HEK293 (cell line): ENCODE measurements around the gene VPS33A.

Source experiments
- CTCF ChIA-PET: fragments of 350-600 bp; formaldehyde crosslinking; extraction: SDS; loops from one replicate; lab custom pipeline; 2021; ENCODE audit warnings: antibody characterized with exemption; lab: Yijun Ruan, JAX
- POLR2A ChIA-PET: fragments of 300-600 bp; formaldehyde crosslinking; extraction: SDS; loops from one replicate; lab custom pipeline; 2020; ENCODE audit warnings: antibody characterized with exemption, inconsistent platforms; lab: Yijun Ruan, JAX
- H3K27ac ChIP-seq: fragments of 200-500 bp; sonication (Bioruptor generic); 2 replicates; pipeline ENCODE4 v1.5.1; 2014; ENCODE audit warnings: low read depth, low read length, control low read depth, inconsistent platforms; ENCODE audit errors: extremely low read depth
- H3K36me3 ChIP-seq, 2 experiments: fragments of 200-500 bp in 1 of 2; sonication (Bioruptor generic) in 1 of 2; 1 replicate in 1 of 2; 2 replicates in 1 of 2; pipeline ENCODE4 v1.5.1; 2014 to 2017; ENCODE audit warnings: inconsistent platforms in 2 of 2, low read length in 2 of 2; ENCODE audit not compliant: control insufficient read depth in 2 of 2, insufficient read depth in 1 of 2
- H3K4me1 ChIP-seq: fragments of 200-500 bp; sonication (Bioruptor generic); 2 replicates; pipeline ENCODE4 v1.5.1; 2014; ENCODE audit warnings: mild to moderate bottlenecking, low read length, inconsistent platforms; ENCODE audit not compliant: control insufficient read depth, insufficient read depth
- H3K4me3 ChIP-seq: 2 replicates; pipeline ENCODE4 v1.5.1; 2011; ENCODE audit warnings: low read depth, mild to moderate bottlenecking, control low read depth, low read length, moderate library complexity
- H3K9me3 ChIP-seq: fragments of 200-500 bp; sonication (Bioruptor generic); 2 replicates; pipeline ENCODE4 v1.5.1; 2014; ENCODE audit warnings: low read depth, low read length, inconsistent platforms; ENCODE audit not compliant: control insufficient read depth, insufficient read depth
- FEZF1 ChIP-seq: fragments of 450-650 bp; formaldehyde crosslinking; IDR thresholded peaks from 2 replicates; pipeline ENCODE4 v1.5.1; 2016; ENCODE audit warnings: missing biosample characterization, missing genetic modification characterization
- HIC1 ChIP-seq: fragments of 450-650 bp; formaldehyde crosslinking; IDR thresholded peaks from 2 replicates; pipeline ENCODE4 v1.5.1; 2016; ENCODE audit warnings: missing biosample characterization, missing genetic modification characterization
- HOXA7 ChIP-seq: sonication (generic); formaldehyde crosslinking; IDR thresholded peaks from 2 replicates; pipeline ENCODE4 v1.8.1; 2022; ENCODE audit warnings: missing genetic modification reagents, borderline replicate concordance
- MZF1 ChIP-seq: fragments of 450-650 bp; formaldehyde crosslinking; IDR thresholded peaks from 2 replicates; pipeline ENCODE4 v1.5.1; 2017; ENCODE audit warnings: missing biosample characterization, missing genetic modification characterization, borderline replicate concordance
- REST ChIP-seq: fragments of 450-650 bp; formaldehyde crosslinking; IDR thresholded peaks from 2 replicates; pipeline ENCODE4 v1.5.1; 2016; ENCODE audit warnings: missing biosample characterization, missing genetic modification characterization
- SCRT2 ChIP-seq: fragments of 450-650 bp; formaldehyde crosslinking; IDR thresholded peaks from 2 replicates; pipeline ENCODE4 v1.5.1; 2016; ENCODE audit warnings: missing biosample characterization, missing genetic modification characterization
- ZBTB26 ChIP-seq: fragments of 450-650 bp; formaldehyde crosslinking; optimal IDR thresholded peaks from 2 replicates; pipeline ENCODE3; 2016; ENCODE audit warnings: missing biosample characterization, mild to moderate bottlenecking, missing genetic modification characterization
- ZFP69B ChIP-seq: fragments of 450-650 bp; formaldehyde crosslinking; IDR thresholded peaks from 2 replicates; pipeline ENCODE4 v1.5.1; 2016; ENCODE audit warnings: missing biosample characterization, missing genetic modification characterization
- ZNF121 ChIP-seq: fragments of 450-650 bp; formaldehyde crosslinking; IDR thresholded peaks from 2 replicates; pipeline ENCODE4 v1.5.1; 2016; ENCODE audit warnings: missing biosample characterization, missing genetic modification characterization
- ZNF138 ChIP-seq: fragments of 450-650 bp; formaldehyde crosslinking; IDR thresholded peaks from 2 replicates; pipeline ENCODE4 v1.5.1; 2016; ENCODE audit warnings: missing biosample characterization, missing genetic modification characterization, borderline replicate concordance
- ZNF146 ChIP-seq: fragments of 450-650 bp; formaldehyde crosslinking; IDR thresholded peaks from 2 replicates; pipeline ENCODE4 v1.5.1; 2016; ENCODE audit warnings: missing biosample characterization, missing genetic modification characterization
- ZNF16 ChIP-seq: fragments of 450-650 bp; formaldehyde crosslinking; IDR thresholded peaks from 2 replicates; pipeline ENCODE4 v1.5.1; 2016; ENCODE audit warnings: low read depth, missing biosample characterization, missing genetic modification characterization
- ZNF48 ChIP-seq: fragments of 450-650 bp; formaldehyde crosslinking; IDR thresholded peaks from 2 replicates; pipeline ENCODE4 v1.5.1; 2016; ENCODE audit warnings: missing biosample characterization, missing genetic modification characterization
- ZNF501 ChIP-seq: fragments of 450-650 bp; formaldehyde crosslinking; IDR thresholded peaks from 2 replicates; pipeline ENCODE4 v1.5.1; 2016; ENCODE audit warnings: missing biosample characterization, missing genetic modification characterization
- ZNF510 ChIP-seq: fragments of 450-650 bp; formaldehyde crosslinking; IDR thresholded peaks from 2 replicates; pipeline ENCODE4 v1.5.1; 2018; ENCODE audit warnings: mild to moderate bottlenecking, missing genetic modification characterization, missing biosample characterization; ENCODE audit not compliant: insufficient replicate concordance
- ZNF558 ChIP-seq: fragments of 450-650 bp; formaldehyde crosslinking; IDR thresholded peaks from 2 replicates; pipeline ENCODE4 v1.5.1; 2016; ENCODE audit warnings: missing biosample characterization, missing genetic modification characterization
- ZNF621 ChIP-seq: fragments of 450-650 bp; formaldehyde crosslinking; IDR thresholded peaks from 2 replicates; pipeline ENCODE4 v1.5.1; 2017; ENCODE audit warnings: missing biosample characterization, missing genetic modification characterization
- ZNF692 ChIP-seq: fragments of 450-650 bp; formaldehyde crosslinking; IDR thresholded peaks from 2 replicates; pipeline ENCODE4 v1.5.1; 2016; ENCODE audit warnings: missing biosample characterization, missing genetic modification characterization
- ZNF777 ChIP-seq: fragments of 450-650 bp; formaldehyde crosslinking; IDR thresholded peaks from 2 replicates; pipeline ENCODE4 v1.5.1; 2017; ENCODE audit warnings: missing biosample characterization, missing genetic modification characterization, borderline replicate concordance
- ZSCAN16 ChIP-seq: fragments of 450-650 bp; formaldehyde crosslinking; IDR thresholded peaks from 2 replicates; pipeline ENCODE4 v1.5.1; 2016; ENCODE audit warnings: missing biosample characterization, missing genetic modification characterization
- ZXDB ChIP-seq: fragments of 450-650 bp; formaldehyde crosslinking; IDR thresholded peaks from 2 replicates; pipeline ENCODE4 v1.5.1; 2016; ENCODE audit warnings: missing biosample characterization, missing genetic modification characterization

Gene VPS33A

GRCh38 chr12:122295877-122296276 is 29.6 kb upstream of the VPS33A start:
- no peak overlapping the region for H3K27ac ChIP-seq
- no peak for TF ChIP-seq ZNF121 (tag by site-specific recombination)
- TF ChIP-seq ZNF146 (tag by site-specific recombination): no peak
- no peak for TF ChIP-seq FEZF1 (tag by site-specific recombination)
- no peak for TF ChIP-seq ZBTB26
- no peak for TF ChIP-seq ZNF621 (tag by site-specific recombination)
- TF ChIP-seq, all 188 proteins: peak for 0
- Histone ChIP-seq H3K4me1 (no peaks in the 10 kb centered on the region), H3K36me3 (peaks cover 4 to 24% of the 10 kb centered on the region in 2 experiments; a peak in 2 of 3 replicates), H3K4me3 (no peak overlapping the region), H3K9me3 (no peaks in the 10 kb centered on the region)
- POLR2A ChIA-PET: no interaction called here
- CTCF ChIA-PET: no interaction called here

GRCh38 chr12:122293081-122293480 is 26.8 kb upstream of the VPS33A start:
- ChIA-PET CTCF (no interaction called here), POLR2A (no interaction called here)

GRCh38 chr12:122291431-122291830 is 25.1 kb upstream of the VPS33A start:
- H3K9me3 ChIP-seq: no peaks in the 10 kb centered on the region
- POLR2A ChIA-PET: no interaction called here
- CTCF ChIA-PET: no interaction called here

More at GRCh38 chr12:122293081-122293480, 26.8 kb upstream of the VPS33A start:
- no peak overlapping the region for H3K4me3 ChIP-seq
- no peak for TF ChIP-seq ZNF138 (tag by site-specific recombination)
- TF ChIP-seq MZF1 (tag by site-specific recombination): no peak
- TF ChIP-seq REST (tag by site-specific recombination): no peak
- TF ChIP-seq ZNF692: no peak
- H3K9me3 ChIP-seq: no peaks in the 10 kb centered on the region
- H3K4me1 ChIP-seq: no peaks in the 10 kb centered on the region
- no peak overlapping the region for H3K27ac ChIP-seq
- peaks cover 4 to 17% of the 10 kb centered on the region in 2 experiments; a peak in 2 of 3 replicates for H3K36me3 ChIP-seq

GRCh38 chr12:122283680-122284079 is 17.4 kb upstream of the VPS33A start:
- Histone ChIP-seq H3K36me3 (peaks cover 5 to 6% of the 10 kb centered on the region in 2 experiments), H3K4me3 (no peak overlapping the region), H3K9me3 (no peaks in the 10 kb centered on the region), H3K4me1 (peaks cover 3% of the 10 kb centered on the region; the same call in 1 of the 2 replicates), H3K27ac (no peak overlapping the region)
- TF ChIP-seq HIC1 (tag by site-specific recombination): no peak
- TF ChIP-seq ZXDB (tag by site-specific recombination): no peak
- TF ChIP-seq ZNF501 (tag by site-specific recombination): no peak
- no peak for TF ChIP-seq ZNF16 (tag by site-specific recombination)
- TF ChIP-seq ZFP69B (tag by site-specific recombination): no peak
- no peak for TF ChIP-seq ZNF777 (tag by site-specific recombination)
- TF ChIP-seq SCRT2 (tag by site-specific recombination): no peak
- no peak for TF ChIP-seq ZNF48
- POLR2A ChIA-PET: no interaction called here
- CTCF ChIA-PET: no interaction called here

More at GRCh38 chr12:122291431-122291830, 25.1 kb upstream of the VPS33A start:
- Histone ChIP-seq H3K27ac (no peak overlapping the region), H3K36me3 (peaks cover 0 to 11% of the 10 kb centered on the region in 2 experiments; a peak in 2 of 3 replicates), H3K4me3 (no peak overlapping the region), H3K4me1 (no peaks in the 10 kb centered on the region)
- no peak for TF ChIP-seq ZNF510
- TF ChIP-seq HOXA7 (CRISPR knock-in tag): no peak
- no peak for TF ChIP-seq ZNF558 (tag by site-specific recombination)
- no peak for TF ChIP-seq ZSCAN16 (tag by site-specific recombination)
